Measurements from ENCODE around the gene TXNDC5.
A peak's percentile ranks its signal among the peaks of the same experiment; 100 is the strongest.

TXNDC5 gene

GRCh38 chr6:7918403-7918802, 7.8 kb upstream of the TXNDC5 start:
- Histone ChIP-seq H3F3A (ENCODE audit: insufficient read depth, low read length) (peaks cover 43% of the 10 kb centered on the region), H3K79me2 (ENCODE audit: low read length) (peaks cover 57% of the 10 kb centered on the region), H3K9me2 (replicated peaks; ENCODE audit: insufficient read depth, low read length) (no peaks in the 10 kb centered on the region), H3K9ac (ENCODE audit: low read length) (peak overlapping the region; percentile 92), H4K20me1 (ENCODE audit: insufficient read depth, low read length) (no peaks in the 10 kb centered on the region), H3K36me3 (replicated peaks; ENCODE audit: insufficient read depth, low read length) (no peaks in the 10 kb centered on the region), H3K27me3 (replicated peaks; ENCODE audit: insufficient read depth, low read length) (no peaks in the 10 kb centered on the region), H2AFZ (ENCODE audit: low read length) (no peak overlapping the region), H3K4me1 (ENCODE audit: low read length) (peaks cover 77% of the 10 kb centered on the region), H3K9me3 (replicated peaks; ENCODE audit: insufficient read depth, low read length) (no peaks in the 10 kb centered on the region), H3K4me3 (ENCODE audit: low read length) (no peak overlapping the region), H3K27ac (ENCODE audit: low read length) (peak overlapping the region; percentile 97), H3K4me2 (ENCODE audit: low read depth, low read length) (peak overlapping the region; percentile 54)
- TF ChIP-seq EZH2 (optimal IDR thresholded peaks at IDR 0.05; ENCODE audit: low read depth, low read length) (no peak), EZH2phosphoT487 (IDR thresholded peaks at IDR 0.05; ENCODE audit: low read length) (no peak), CTCF (IDR thresholded peaks at IDR 0.05; ENCODE audit: low read length) (no peak)
- DNase-seq = no peak

- no peaks in the 10 kb centered on the region for H4K20me1 ChIP-seq (ENCODE audit: insufficient read depth, low read length)
- H2AFZ ChIP-seq (ENCODE audit: low read length) = no peak overlapping the region
- H3F3A ChIP-seq (ENCODE audit: insufficient read depth, low read length) = peaks cover 48% of the 10 kb centered on the region
- DNase-seq = no peak
- peak overlapping the region; percentile 92 for H3K9ac ChIP-seq (ENCODE audit: low read length)
- no peaks in the 10 kb centered on the region for H3K9me2 ChIP-seq (replicated peaks; ENCODE audit: insufficient read depth, low read length)
- H3K36me3 ChIP-seq (replicated peaks; ENCODE audit: insufficient read depth, low read length) = no peaks in the 10 kb centered on the region
- no peak for TF ChIP-seq EZH2phosphoT487 (IDR thresholded peaks at IDR 0.05; ENCODE audit: low read length)
- TF ChIP-seq CTCF (IDR thresholded peaks at IDR 0.05; ENCODE audit: low read length) = no peak
- TF ChIP-seq EZH2 (optimal IDR thresholded peaks at IDR 0.05; ENCODE audit: low read depth, low read length) = no peak
- peak overlapping the region; percentile 97 for H3K27ac ChIP-seq (ENCODE audit: low read length)
- H3K4me2 ChIP-seq (ENCODE audit: low read depth, low read length) = peak overlapping the region; percentile 54
- H3K4me3 ChIP-seq (ENCODE audit: low read length) = peak overlapping the region; percentile 4; the same call in 1 of the 2 replicates
- H3K79me2 ChIP-seq (ENCODE audit: low read length) = peaks cover 64% of the 10 kb centered on the region
- H3K4me1 ChIP-seq (ENCODE audit: low read length) = peaks cover 82% of the 10 kb centered on the region
- H3K27me3 ChIP-seq (replicated peaks; ENCODE audit: insufficient read depth, low read length) = no peaks in the 10 kb centered on the region
- no peaks in the 10 kb centered on the region for H3K9me3 ChIP-seq (replicated peaks; ENCODE audit: insufficient read depth, low read length)
Measured at GRCh38 chr6:7917729-7918128, 7.1 kb upstream of the TXNDC5 start.

GRCh38 chr6:7916959-7917358, 6.4 kb upstream of the TXNDC5 start:
- Histone ChIP-seq H3F3A (ENCODE audit: insufficient read depth, low read length) (peaks cover 55% of the 10 kb centered on the region), H3K4me1 (ENCODE audit: low read length) (peaks cover 85% of the 10 kb centered on the region), H2AFZ (ENCODE audit: low read length) (no peak overlapping the region), H3K27me3 (replicated peaks; ENCODE audit: insufficient read depth, low read length) (no peaks in the 10 kb centered on the region), H3K4me3 (ENCODE audit: low read length) (no peak overlapping the region), H3K4me2 (ENCODE audit: low read depth, low read length) (peak overlapping the region; percentile 55), H3K9me3 (replicated peaks; ENCODE audit: insufficient read depth, low read length) (no peaks in the 10 kb centered on the region), H3K9ac (ENCODE audit: low read length) (peak overlapping the region; percentile 92), H4K20me1 (ENCODE audit: insufficient read depth, low read length) (no peaks in the 10 kb centered on the region), H3K79me2 (ENCODE audit: low read length) (peaks cover 71% of the 10 kb centered on the region), H3K36me3 (replicated peaks; ENCODE audit: insufficient read depth, low read length) (no peaks in the 10 kb centered on the region), H3K27ac (ENCODE audit: low read length) (peak overlapping the region; percentile 97), H3K9me2 (replicated peaks; ENCODE audit: insufficient read depth, low read length) (no peaks in the 10 kb centered on the region)
- no peak for TF ChIP-seq EZH2phosphoT487 (IDR thresholded peaks at IDR 0.05; ENCODE audit: low read length)
- TF ChIP-seq CTCF (IDR thresholded peaks at IDR 0.05; ENCODE audit: low read length) = no peak
- TF ChIP-seq EZH2 (optimal IDR thresholded peaks at IDR 0.05; ENCODE audit: low read depth, low read length) = no peak
- DNase-seq = peak; percentile 97

All from MM.1S (cell line).